Kidney glomerular epithelial cell (primary cell): Measurements from ENCODE around the gene GTPBP1.

Source experiments
- DNase-seq: peaks from one replicate; lab custom pipeline; 2025; lab: John Stamatoyannopoulos, UW

The GTPBP1 gene

DNA sequence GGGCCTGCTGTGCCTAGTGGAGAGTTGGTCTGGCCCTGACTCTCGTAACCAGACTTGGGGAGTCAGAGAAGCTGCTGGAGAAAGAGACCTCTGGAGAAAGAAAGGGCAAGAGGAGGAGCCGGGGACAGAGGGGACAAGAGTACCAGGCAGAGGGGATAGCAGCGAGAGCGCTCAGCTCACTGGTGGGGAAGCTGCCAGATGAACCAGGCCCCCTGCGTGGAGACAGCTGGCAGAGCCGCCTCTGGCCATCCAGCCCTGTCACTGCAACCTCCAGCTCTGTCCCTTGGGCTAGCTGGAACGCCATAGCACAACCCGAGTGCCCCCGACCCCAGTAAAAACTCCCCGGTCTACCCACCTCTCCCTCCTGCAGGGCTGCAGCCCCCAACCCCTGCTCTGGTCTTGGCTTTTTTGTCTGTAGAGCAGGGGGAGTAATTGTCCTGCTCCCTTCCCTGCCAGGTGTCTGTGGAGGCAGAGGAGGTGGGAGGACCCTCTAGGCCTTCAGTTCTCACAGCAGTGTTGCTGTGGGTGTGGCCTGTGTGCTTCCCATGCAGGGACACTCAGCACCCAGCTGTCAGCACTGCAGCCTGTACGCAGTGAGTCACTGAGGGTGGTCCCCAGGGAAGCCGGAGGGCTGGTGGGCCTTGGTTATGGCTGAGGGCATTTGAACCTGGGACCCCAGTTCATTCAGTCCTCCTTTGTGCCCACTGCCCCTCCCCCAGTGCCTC, 54.9 kb downstream of the GTPBP1 start:
- no peak for DNase-seq

DNA sequence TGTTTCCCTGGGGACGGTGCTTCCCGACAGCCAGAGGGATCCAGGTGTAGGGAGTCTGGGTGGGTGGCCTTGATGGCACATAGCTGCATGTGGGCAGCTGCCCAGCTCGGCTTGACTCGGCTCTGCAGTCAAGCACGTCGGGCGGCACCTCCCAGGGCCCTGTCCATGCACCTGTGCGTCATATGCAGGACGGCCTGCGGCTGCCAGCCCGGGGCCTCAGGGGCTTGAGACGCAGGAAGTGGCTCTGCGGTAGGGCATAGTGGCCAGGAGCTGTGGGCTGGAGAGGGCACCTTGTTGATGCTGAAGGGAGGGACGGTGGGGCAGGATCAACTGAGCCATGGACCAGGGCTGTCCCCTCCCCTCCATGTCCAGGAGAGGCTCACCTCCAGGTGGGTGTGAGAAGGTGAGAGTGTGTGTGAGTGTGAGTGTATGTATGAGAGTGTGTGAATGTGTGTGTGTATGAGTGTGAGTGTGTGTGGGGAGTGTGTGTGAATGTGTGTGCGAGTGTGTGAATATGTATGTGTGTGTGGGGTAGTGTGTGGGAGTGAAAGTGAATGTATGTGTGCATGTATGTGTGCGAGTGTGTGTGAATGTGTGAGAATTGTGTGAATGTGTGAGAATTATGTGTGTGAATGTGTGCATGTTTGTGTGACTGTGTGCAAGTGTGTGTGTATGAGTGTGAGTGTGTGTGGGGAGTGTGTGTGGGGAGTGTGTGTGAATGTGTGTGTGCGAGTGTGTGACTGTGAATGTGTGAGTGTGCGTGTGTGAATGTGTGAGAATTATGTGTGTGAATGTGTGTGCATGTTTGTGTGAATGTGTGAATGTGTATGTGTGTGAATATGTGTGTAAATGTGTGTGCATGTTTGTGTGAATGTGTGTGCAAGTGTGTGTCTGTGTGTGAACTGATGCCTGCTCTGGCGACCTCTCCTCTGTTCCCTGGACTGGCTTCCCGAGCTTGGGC, 55.7 kb downstream of the GTPBP1 start:
- no peak for DNase-seq

DNA sequence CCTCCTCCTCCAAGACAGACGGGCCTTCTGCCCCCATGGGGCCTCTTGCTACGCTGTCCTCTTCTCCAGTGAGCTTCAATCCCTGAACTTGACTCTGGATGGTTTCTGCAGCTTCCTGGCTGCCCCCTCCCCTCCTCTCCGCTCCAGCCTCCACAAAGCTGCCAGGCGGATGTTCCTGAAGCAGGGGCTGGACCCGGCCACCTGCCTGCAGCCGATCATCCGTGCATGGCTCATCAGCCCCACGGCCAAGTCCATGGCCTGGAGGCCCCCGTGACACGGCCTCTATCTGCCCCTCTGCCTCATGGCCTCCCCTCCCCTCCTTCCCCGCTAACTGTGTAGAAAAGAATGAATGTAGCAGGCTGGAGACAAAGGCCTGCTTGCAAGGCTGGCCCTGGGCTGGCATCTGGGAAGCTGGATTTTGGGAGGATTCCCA, 56.8 kb downstream of the GTPBP1 start:
- DNase-seq = no peak

DNA sequence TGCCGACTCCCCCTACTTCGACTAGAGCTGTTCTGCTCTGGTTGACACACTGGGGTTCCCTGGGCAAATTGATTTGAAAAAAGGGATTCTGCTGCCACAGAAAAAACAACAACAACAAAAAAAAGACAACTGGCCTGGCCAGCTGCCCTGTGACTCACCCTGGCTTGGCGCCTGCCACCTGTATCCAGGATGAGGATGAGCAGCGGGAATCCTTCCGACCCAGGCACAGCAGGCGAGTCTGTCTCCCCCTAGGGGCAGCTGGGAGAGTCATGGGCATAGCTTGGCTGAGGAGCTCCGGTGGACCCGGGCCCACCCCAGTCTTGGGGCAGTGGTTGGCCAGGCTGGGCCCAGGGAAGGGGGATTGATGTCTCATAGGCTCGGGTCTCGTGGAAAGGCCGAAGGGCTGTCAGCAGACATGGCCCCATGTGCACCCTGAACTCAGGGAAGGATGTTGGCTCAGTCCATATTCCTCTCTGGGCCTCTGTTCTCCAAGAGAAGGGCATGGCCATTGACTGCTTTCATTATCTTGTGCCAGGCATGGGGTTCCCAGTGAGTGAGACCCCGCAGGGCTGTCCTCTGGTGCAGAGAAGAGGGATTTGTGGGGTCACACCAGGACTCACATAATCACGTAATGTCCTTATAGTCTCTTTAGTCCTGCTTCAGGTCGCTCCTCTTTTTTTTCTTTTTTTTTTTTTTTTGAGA, 60.5 kb downstream of the GTPBP1 start:
- peak; percentile 71 for DNase-seq

DNA sequence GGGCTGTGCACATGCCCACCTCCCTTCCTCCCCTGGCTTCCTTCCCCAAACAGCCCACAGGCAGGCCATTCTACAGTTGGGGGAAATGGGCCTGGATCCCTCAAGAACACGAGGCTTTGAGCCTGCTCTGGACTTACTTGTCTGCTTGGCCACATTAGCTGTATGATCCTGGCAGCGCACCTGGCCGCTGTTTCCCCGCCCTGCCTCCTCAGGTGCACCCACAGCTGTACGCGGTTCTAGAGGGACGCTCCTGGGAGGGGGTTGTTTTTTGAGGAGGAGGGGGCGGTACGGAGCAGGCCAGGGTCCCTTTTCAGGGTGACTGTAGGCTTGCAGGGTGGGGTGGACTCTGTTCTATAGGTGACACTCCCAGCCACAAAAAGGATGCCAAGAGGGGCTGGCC, 61.6 kb downstream of the GTPBP1 start:
- no peak for DNase-seq

DNA sequence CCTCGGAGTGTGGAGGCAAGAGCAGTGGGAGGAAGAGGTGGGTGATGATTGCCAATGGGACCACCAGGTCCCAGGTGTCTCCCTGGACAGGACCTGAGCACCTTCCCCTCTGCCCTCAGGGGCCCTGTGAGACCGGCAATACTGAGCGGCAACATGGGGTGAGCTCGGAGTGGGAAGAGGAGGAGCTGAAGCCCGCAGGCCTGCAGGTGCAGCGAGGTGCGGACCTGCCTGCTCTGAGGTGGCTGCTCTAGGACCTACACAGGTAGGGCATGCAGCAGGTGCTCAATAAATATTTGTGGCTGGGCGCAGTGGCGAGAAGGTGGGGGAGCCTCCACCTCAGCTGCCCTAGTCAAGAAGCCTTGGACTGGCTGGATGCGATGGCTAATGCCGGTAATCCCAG, 62.3 kb downstream of the GTPBP1 start:
- DNase-seq = no peak

DNA sequence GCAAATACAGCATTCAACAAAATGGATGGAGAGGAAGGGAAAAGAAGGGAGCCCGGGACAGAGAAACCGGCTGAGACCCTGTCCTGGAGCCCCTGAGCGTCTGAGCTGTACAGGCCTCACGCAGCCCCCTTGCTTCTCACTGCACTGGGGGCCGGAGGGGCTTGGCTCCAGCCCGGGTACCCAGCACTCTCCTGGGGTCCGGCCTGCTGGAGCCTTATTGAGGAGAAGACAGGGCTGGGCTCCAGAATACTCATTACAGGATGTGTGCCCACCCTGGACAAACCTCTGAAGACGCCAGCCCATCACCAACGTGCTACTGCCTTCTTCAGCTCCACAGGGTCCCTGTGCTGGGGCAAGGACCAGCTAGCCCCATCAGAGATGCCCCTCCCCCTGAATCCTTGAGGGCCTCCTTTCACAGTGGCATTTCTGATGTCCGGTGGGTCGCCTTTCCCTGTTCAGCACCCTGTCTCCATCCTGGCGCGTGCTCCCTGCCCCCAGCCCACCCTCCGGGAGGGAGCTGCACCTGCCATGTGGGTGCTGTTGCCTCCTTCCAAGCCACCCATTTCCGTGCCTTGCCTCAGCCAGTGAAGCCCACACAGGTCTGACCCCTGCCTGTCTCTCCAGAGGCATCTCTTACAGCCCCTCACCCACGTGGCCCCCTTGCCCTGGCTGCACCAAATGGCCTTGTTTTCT, 64.7 kb downstream of the GTPBP1 start:
- no peak for DNase-seq

DNA sequence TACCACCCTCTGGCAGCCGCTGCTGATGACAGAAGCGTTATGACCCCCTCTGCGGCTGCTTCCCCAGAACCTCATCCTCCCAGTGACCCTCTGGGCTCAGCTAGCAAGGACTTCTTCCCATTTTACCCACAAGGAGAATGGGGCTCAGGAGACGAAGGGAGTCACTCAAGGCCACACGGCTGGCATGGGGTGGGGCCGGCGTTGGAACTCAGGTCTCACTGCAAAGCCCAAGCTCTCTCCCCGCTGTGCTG, 66.8 kb downstream of the GTPBP1 start:
- DNase-seq = no peak

DNA sequence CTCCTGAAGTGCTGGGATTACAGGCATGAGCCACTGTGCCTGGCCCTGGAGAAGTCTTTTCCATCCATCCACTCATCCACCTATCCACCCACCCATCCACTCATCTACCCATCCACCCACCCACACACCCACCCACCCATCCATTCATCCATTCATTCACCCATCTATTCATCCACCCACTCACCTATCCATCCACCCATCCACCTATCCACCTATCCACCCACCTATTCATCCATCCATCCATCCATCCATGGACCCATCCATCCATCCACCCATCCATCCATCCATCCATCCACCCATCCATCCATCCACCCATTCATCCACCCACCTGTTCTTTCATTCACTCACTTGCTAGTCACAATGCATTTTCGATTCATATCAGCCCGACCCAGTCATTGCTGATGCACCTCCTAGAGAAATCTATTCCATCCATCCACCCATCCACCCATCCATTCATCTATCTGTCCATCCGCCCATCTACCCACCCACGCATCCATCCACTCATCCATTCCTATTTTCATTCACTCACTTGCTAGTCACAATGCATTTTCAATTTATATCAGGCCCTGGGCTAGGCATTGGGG, 67.7 kb downstream of the GTPBP1 start:
- DNase-seq = no peak

DNA sequence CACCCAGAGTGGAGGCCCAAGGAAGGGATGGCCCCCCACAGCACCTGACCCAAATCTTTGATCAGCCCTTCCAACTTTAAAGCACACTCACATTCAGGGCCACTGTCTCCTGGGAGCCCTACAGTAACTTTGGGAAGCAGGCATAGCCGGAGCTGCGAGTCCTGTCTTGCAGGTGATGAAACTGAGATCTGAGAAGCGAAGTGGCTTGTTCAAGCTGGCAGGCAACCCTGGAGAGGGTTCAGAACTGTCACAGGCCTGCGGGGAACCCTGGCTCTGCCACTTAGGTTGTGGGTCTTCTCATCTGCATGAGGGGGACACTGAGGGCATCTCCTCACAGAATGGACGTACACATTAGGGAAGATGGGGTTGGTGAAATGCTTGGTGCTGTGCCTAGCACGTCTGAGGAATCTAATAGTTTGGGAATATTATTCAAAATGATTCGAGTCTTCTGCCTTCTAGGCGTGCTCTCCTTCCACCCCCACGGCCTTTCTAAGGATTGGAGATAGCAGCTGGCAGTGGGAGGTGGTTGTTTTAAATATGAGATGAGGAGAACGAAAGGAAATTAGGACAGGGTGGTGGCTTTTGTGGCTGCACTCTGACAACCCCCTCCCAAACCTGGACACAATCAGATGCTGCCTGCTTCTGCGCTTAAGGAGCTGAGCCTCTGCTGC, 68.9 kb downstream of the GTPBP1 start:
- no peak for DNase-seq

DNA sequence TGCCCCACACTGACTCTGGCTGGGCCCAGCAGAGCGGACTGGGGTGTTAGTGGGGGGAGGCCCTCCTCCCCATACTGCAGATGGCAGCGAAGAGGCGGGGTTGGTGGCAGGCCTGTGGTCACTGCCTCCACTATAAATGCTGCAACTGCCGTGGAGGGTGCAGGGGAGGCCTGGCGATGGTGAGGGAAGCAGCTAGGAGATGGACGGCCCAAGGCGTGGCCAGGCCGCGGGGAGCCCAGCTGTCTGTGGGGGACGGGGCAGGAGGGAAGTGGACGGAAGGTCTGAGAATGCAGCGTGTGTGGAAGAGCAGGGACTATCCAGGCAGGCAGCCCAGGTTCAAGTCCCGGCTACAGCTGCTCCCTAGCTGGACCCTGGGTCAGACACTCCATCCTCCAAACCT, 69.9 kb downstream of the GTPBP1 start:
- no peak for DNase-seq

DNA sequence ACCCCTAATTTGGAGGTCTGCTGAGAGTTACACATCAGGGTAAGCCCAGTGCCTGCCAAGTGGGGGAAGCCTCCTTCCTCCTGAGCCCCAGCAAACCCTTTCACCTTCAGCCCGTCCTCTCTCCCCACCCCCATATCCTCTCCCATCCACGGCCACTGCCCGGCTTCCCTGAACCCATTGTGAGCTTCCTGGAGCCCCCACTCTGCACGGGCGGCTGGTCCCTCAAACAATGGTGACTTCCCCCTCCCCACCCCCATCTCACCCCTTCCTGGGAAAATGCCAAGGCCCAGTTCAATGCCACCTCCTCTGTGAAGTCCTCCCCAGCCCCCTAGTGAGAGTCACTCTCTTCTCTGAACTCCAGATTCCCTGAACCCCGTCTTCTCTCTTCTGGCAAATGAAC, 70.3 kb downstream of the GTPBP1 start:
- no peak for DNase-seq

DNA sequence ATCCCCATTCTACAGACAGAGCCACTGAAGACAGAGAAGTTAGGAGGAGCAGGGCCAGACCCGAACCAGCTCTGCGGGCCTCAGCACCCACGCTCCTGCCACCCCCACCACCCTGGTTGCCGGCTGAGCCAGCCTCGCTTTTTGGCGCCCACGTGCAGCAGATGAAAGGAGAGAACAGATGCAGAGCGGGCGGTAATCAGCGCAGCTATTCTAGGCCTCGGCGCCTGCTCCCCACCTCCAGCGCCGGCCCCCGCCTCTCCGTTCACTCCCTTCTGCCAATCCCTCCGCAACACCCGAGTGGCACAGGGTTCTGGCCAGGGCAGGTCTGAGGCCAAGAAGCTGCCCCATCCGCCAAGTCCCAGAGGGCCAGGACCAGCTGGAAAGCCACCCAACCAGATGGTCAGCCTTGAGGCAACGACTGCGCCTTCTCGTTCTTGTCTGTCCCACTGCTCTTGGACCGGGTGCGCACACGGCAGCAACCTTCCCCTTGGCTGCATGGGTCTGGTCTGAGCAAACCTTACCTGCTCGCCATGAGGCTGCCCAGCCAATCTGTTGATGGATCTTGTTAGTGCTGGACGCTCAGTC, 71.4 kb downstream of the GTPBP1 start:
- no peak for DNase-seq

DNA sequence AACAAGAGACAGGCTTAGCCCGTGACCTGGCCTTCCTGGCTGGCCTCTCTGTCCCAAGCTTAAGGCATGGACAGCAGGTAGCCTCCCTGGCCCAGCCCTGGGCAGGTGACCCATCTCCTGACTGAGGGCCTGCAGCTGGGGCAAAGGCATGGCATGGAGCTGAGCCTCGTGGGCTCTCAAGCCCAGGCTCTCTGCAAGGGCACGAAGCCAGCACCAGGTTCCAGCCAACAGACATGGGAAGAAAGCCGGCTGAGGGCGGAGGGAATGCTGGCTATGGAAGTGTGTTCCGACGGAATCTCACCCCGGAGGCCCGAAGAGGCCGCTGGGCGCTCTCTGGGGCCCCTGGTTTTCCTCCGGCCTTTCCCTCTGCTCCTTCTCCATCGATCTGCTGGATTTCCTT, 75.3 kb downstream of the GTPBP1 start:
- no peak for DNase-seq

DNA sequence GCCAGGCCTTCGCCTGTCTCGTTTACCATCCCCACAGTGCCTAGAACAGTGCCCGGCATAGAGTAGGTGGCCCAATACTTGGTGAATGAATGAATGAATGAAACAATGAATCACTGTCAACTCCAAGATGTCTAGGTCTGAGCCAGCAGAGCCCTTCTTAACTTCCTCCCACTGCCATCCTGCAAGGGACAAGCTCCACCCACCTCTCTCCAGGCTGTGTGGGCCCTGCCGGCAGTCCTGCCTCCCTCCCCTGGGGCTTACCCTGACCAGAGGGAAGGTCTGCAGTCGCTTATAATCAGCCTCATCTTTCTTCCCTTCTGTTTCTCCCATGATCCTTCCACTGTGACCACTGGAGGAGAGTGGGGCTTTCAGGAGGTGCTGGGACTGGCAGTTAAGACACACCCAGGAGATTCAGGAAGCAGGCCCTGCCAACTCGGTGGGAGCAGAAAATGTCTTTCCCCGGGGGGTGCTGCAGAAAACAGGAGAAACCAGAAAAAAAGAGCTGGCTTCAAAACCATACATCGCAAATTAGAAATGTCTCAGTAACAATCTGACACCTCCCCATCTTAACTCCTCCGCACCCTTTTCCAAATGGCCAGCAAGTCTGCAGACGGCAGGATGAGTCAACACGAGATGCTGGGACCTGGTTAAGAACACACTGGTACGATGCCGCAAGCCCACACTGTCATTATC, 76.8 kb downstream of the GTPBP1 start:
- DNase-seq = peak; percentile 1
